ENCODE measurements around the gene EDEM1. TPM values are rescaled to one million over a fixed set of nuclear protein-coding genes. Genes with fewer than 3 reads are reported as not detected.

EDEM1 gene
- total and polyA plus RNA-seq, 4 donors: 12.8 to 132 (median 54.3) TPM

- 42 to 61% methylated on average over 5 of the region's 5 CpGs for WGBS, 2 donors
- Histone ChIP-seq H3K27me3 (ENCODE audit: control insufficient read depth in 3 of 3, insufficient read depth in 3 of 3, low read length in 2 of 3) (no peaks in the 10 kb centered on the region), H3K4me3 (no peak overlapping the region), H3K4me1 (ENCODE audit: control insufficient read depth in 5 of 5, insufficient read depth in 5 of 5, low read length in 5 of 5) (peaks cover 0 to 5% (median 0%) of the 10 kb centered on the region in 5 donors), H3K27ac (ENCODE audit: low read depth in 1 of 2, low read length in 1 of 2) (no peak overlapping the region), H3K36me3 (ENCODE audit: control insufficient read depth in 4 of 4, insufficient read depth in 4 of 4, low read length in 4 of 4) (peaks cover 11 to 31% (median 14%) of the 10 kb centered on the region in 4 donors), H3K9ac (ENCODE audit: insufficient read depth in 1 of 2, low read length in 2 of 2) (no peak overlapping the region), H3K9me3 (ENCODE audit: control insufficient read depth in 4 of 4, insufficient read depth in 3 of 4, low read length in 3 of 4) (no peaks in the 10 kb centered on the region)
- no peak for TF ChIP-seq CTCF (IDR thresholded peaks at IDR 0.05; ENCODE audit: control extremely low read depth, extremely low read depth)
- no peak for DNase-seq
- ATAC-seq (ENCODE audit: insufficient read depth, low FRiP score): no peak
These were observed 11.7 kb downstream of the EDEM1 start for GRCh38 chr3:5198986-5199731.

- Histone ChIP-seq H3K9ac (ENCODE audit: insufficient read depth in 1 of 2, low read length in 2 of 2) (no peak overlapping the region), H3K4me1 (ENCODE audit: control insufficient read depth in 5 of 5, insufficient read depth in 5 of 5, low read length in 5 of 5) (peaks cover 0 to 5% (median 0%) of the 10 kb centered on the region in 5 donors), H3K27me3 (ENCODE audit: control insufficient read depth in 3 of 3, insufficient read depth in 3 of 3, low read length in 2 of 3) (no peaks in the 10 kb centered on the region), H3K36me3 (ENCODE audit: control insufficient read depth in 4 of 4, insufficient read depth in 4 of 4, low read length in 4 of 4) (peaks cover 21 to 46% (median 26%) of the 10 kb centered on the region in 4 donors), H3K9me3 (ENCODE audit: control insufficient read depth in 4 of 4, insufficient read depth in 3 of 4, low read length in 3 of 4) (no peaks in the 10 kb centered on the region), H3K27ac (ENCODE audit: low read depth in 1 of 2, low read length in 1 of 2) (no peak overlapping the region), H3K4me3 (no peak overlapping the region)
- no peak for ATAC-seq (ENCODE audit: insufficient read depth, low FRiP score)
- no peak for DNase-seq
- no peak for TF ChIP-seq CTCF (IDR thresholded peaks at IDR 0.05; ENCODE audit: control extremely low read depth, extremely low read depth)
- 89 to 90% methylated on average over 6 of the region's 6 CpGs for WGBS, 2 donors
These were observed 14.0 kb downstream of the EDEM1 start for GRCh38 chr3:5201536-5201935.

- Histone ChIP-seq H3K9ac (ENCODE audit: insufficient read depth in 1 of 2, low read length in 2 of 2) (no peak overlapping the region), H3K4me1 (ENCODE audit: control insufficient read depth in 5 of 5, insufficient read depth in 5 of 5, low read length in 5 of 5) (peaks cover 0 to 3% (median 0%) of the 10 kb centered on the region in 5 donors), H3K27ac (ENCODE audit: low read depth in 1 of 2, low read length in 1 of 2) (no peak overlapping the region), H3K9me3 (ENCODE audit: control insufficient read depth in 4 of 4, insufficient read depth in 3 of 4, low read length in 3 of 4) (no peaks in the 10 kb centered on the region), H3K36me3 (ENCODE audit: control insufficient read depth in 4 of 4, insufficient read depth in 4 of 4, low read length in 4 of 4) (peaks cover 24 to 52% (median 30%) of the 10 kb centered on the region in 4 donors), H3K4me3 (no peak overlapping the region), H3K27me3 (ENCODE audit: control insufficient read depth in 3 of 3, insufficient read depth in 3 of 3, low read length in 2 of 3) (no peaks in the 10 kb centered on the region)
- 96 to 99% methylated on average over 2 of the region's 2 CpGs for WGBS, 2 donors
- DNase-seq (no peak), ATAC-seq (ENCODE audit: insufficient read depth, low FRiP score) (no peak)
- no peak for TF ChIP-seq CTCF (IDR thresholded peaks at IDR 0.05; ENCODE audit: control extremely low read depth, extremely low read depth)
These were observed 14.7 kb downstream of the EDEM1 start for GRCh38 chr3:5202222-5202621.
